OCI-LY1 (cell line): ENCODE data around the gene AFF2.

ENCODE experiments used
- EZH2 ChIP-seq: fragments of 200-600 bp; sonication (generic), shearing (Covaris generic); IDR thresholded peaks from 2 replicates; pipeline ENCODE4 v1.8.0; 2017; ENCODE audit warnings: borderline replicate concordance, mixed run types, mild to moderate bottlenecking, antibody characterized with exemption, low read length, moderate library complexity, mixed read lengths
- TF ChIP-seq, protein P1 (sequence below): fragments of 200-600 bp; sonication (generic), shearing (Covaris generic); IDR thresholded peaks from 2 replicates; pipeline ENCODE4 v1.5.1; 2017; ENCODE audit warnings: mild to moderate bottlenecking, antibody characterized with exemption, low read length, moderate library complexity, mixed read lengths

DNA sequence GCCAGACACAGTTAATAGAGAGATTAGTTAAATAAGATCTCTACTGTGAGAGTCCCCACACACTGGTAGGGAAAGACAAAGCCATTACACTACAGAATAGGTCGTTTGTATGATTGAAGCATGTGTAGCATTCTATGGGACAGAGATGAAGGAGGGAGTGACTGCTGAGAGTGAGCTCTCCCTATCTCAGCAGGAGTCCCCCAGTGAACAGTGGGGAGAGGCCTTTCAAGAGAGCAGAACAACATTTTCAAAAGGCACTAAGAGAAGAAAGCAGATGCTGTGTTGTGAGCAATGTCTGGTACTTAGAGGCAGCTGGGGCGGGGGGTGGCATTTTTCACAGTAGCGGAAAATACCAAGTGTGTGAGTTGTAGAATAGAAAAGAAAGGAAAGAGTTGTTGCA lies 413.6 kb downstream of the AFF2 start:
- TF ChIP-seq, protein P1, sequence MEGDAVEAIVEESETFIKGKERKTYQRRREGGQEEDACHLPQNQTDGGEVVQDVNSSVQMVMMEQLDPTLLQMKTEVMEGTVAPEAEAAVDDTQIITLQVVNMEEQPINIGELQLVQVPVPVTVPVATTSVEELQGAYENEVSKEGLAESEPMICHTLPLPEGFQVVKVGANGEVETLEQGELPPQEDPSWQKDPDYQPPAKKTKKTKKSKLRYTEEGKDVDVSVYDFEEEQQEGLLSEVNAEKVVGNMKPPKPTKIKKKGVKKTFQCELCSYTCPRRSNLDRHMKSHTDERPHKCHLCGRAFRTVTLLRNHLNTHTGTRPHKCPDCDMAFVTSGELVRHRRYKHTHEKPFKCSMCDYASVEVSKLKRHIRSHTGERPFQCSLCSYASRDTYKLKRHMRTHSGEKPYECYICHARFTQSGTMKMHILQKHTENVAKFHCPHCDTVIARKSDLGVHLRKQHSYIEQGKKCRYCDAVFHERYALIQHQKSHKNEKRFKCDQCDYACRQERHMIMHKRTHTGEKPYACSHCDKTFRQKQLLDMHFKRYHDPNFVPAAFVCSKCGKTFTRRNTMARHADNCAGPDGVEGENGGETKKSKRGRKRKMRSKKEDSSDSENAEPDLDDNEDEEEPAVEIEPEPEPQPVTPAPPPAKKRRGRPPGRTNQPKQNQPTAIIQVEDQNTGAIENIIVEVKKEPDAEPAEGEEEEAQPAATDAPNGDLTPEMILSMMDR = no peak
- TF ChIP-seq EZH2 = no peak
